Endothelial cell of umbilical vein (primary cell): Measurements from ENCODE around the gene EIF2AK2. TPM values are rescaled to one million over a fixed set of nuclear protein-coding genes. Genes with fewer than 3 reads are reported as not detected.

Experiments
- BruUV-seq: library from RNA; stranded (reverse); fragments of 400-500 nt; replicated peaks from 2 replicates; lab custom pipeline; 2021; lab: Mats Ljungman, UMichigan
- CTCF ChIA-PET: fragments of 300-600, 350-600 bp; sonication (Branson Sonifier 250); formaldehyde crosslinking; loops from one replicate; lab custom pipeline; 2021; ENCODE audit warnings: antibody characterized with exemption, inconsistent platforms; lab: Charles Lee
- POLR2A ChIA-PET: fragments of 300-600, 350-600 bp; sonication (Branson Sonifier 250); formaldehyde crosslinking; loops from one replicate; lab custom pipeline; 2021; ENCODE audit warnings: antibody characterized with exemption, inconsistent platforms; lab: Charles Lee
- DNase-seq: peaks from one replicate; pipeline ENCODE4 v3.0.0-alpha.2; 2011; ENCODE audit warnings: low read depth, low spot score
- FAIRE-seq: peaks from 2 replicates; lab custom pipeline; 2011; peaks lifted over from hg19 to GRCh38; lab: Jason Lieb, UNC
- H2AFZ ChIP-seq: 2 replicates; pipeline ENCODE4 v1.6.0; 2012; ENCODE audit warnings: low read depth, low read length, control low read depth, inconsistent platforms
- H3K27ac ChIP-seq: 2 replicates; pipeline ENCODE4 v1.5.1; 2011; ENCODE audit warnings: low read depth, mild to moderate bottlenecking, control low read depth, low read length, moderate library complexity; ENCODE audit not compliant: insufficient read depth
- H3K27me3 ChIP-seq, 2 experiments: 2 replicates each; pipeline versions ENCODE4 v1.6.0 to v1.6.1; 2011; ENCODE audit warnings: low read length in 2 of 2, mixed read lengths in 1 of 2; ENCODE audit not compliant: control insufficient read depth in 2 of 2, insufficient read depth in 2 of 2
- H3K36me3 ChIP-seq, 2 experiments: 2 replicates in 1 of 2; 3 replicates in 1 of 2; pipeline ENCODE4 v1.5.1; 2011; ENCODE audit warnings: low read length in 2 of 2, mild to moderate bottlenecking in 1 of 2, moderate library complexity in 1 of 2; ENCODE audit not compliant: control insufficient read depth in 2 of 2, insufficient read depth in 2 of 2; ENCODE audit errors: extremely low read depth in 1 of 2
- H3K4me1 ChIP-seq: 3 replicates; pipeline ENCODE4 v1.5.1; 2011; ENCODE audit warnings: mild to moderate bottlenecking, low read length; ENCODE audit not compliant: control insufficient read depth, insufficient read depth; ENCODE audit errors: extremely low read depth
- H3K4me2 ChIP-seq: 2 replicates; pipeline ENCODE4 v1.6.1; 2011; ENCODE audit warnings: low read length, control low read depth, mixed read lengths; ENCODE audit not compliant: insufficient read depth
- H3K4me3 ChIP-seq, 3 experiments: fragments of 200-600 bp in 1 of 3; sonication (generic), shearing (Covaris generic) in 1 of 3; replicated peaks in 1 of 3; 2 replicates each; pipeline ENCODE4 v1.5.1; 2011 to 2016; ENCODE audit warnings: control low read depth in 3 of 3, low read length in 3 of 3, mild to moderate bottlenecking in 2 of 3, inconsistent platforms in 1 of 3, low read depth in 1 of 3, moderate library complexity in 1 of 3; ENCODE audit not compliant: insufficient read depth in 1 of 3
- H3K79me2 ChIP-seq: 2 replicates; pipeline ENCODE4 v1.6.0; 2012; ENCODE audit warnings: low read length, inconsistent platforms; ENCODE audit not compliant: control insufficient read depth, insufficient read depth
- H3K9ac ChIP-seq: replicated peaks from 2 replicates; pipeline ENCODE3; 2011; ENCODE audit warnings: low read length, control low read depth; ENCODE audit not compliant: insufficient read depth; ENCODE audit errors: extremely low read depth
- H3K9me1 ChIP-seq: replicated peaks from 3 replicates; pipeline ENCODE4 v1.6.0; 2011; ENCODE audit warnings: mild to moderate bottlenecking, low read length; ENCODE audit not compliant: control insufficient read depth, insufficient read depth; ENCODE audit errors: extremely low read depth
- H3K9me3 ChIP-seq: replicated peaks from 2 replicates; pipeline ENCODE4 v1.5.1; 2012; ENCODE audit warnings: low read length, inconsistent platforms; ENCODE audit not compliant: control insufficient read depth, insufficient read depth
- H4K20me1 ChIP-seq: replicated peaks from 2 replicates; pipeline ENCODE3; 2011; ENCODE audit warnings: mild to moderate bottlenecking, low read length; ENCODE audit not compliant: control insufficient read depth, insufficient read depth; ENCODE audit errors: extremely low read depth
- EZH2 ChIP-seq: IDR thresholded peaks from 2 replicates; pipeline ENCODE4 v1.6.1; 2012; ENCODE audit warnings: borderline replicate concordance, low read depth, mild to moderate bottlenecking, moderate library complexity, low read length, inconsistent platforms; ENCODE audit not compliant: severe bottlenecking
- FOS ChIP-seq: IDR thresholded peaks from 2 replicates; pipeline ENCODE4 v1.6.1; 2011; ENCODE audit warnings: mild to moderate bottlenecking, low read length, moderate library complexity, borderline replicate concordance; ENCODE audit not compliant: insufficient read depth
- GATA2 ChIP-seq: IDR thresholded peaks from 2 replicates; pipeline ENCODE4 v1.7.0; 2011; ENCODE audit warnings: low read depth, mild to moderate bottlenecking, moderate library complexity, mixed read lengths, low read length; ENCODE audit not compliant: insufficient read length, insufficient read depth
- JUN ChIP-seq: IDR thresholded peaks from 2 replicates; pipeline ENCODE4 v1.6.1; 2011; ENCODE audit warnings: borderline replicate concordance, low read depth; ENCODE audit not compliant: insufficient read length, insufficient read depth
- MYC ChIP-seq: IDR thresholded peaks from one replicate; pipeline ENCODE4 v1.6.1; 2011; ENCODE audit warnings: mild to moderate bottlenecking, low read depth, low read length
- POLR2A ChIP-seq: IDR thresholded peaks from 2 replicates; pipeline ENCODE4 v1.6.1; 2012; ENCODE audit warnings: low read depth, mild to moderate bottlenecking, control low read depth, low read length
- POLR2AphosphoS5 ChIP-seq: IDR thresholded peaks from 2 replicates; pipeline ENCODE4 v1.6.1; 2012; ENCODE audit warnings: low read depth, mild to moderate bottlenecking, control low read depth, low read length, moderate library complexity; ENCODE audit not compliant: insufficient read depth
- dilution Hi-C: fragments of 300-500 bp; cut with MboI; formaldehyde crosslinking; loops from one replicate; pipeline ENCODE4 v1.15.0; 2019; ENCODE audit warnings: low sequenced_read_pairs; ENCODE audit not compliant: extremely low pct_ligation_motif_present
- intact Hi-C: fragments of 100-400 bp; cut with micrococcal nuclease; formaldehyde crosslinking; loops from one replicate; pipeline ENCODE4 v1.10.0; 2022
- polyA plus RNA-seq, 4 experiments: library from polyadenylated mRNA; depleted of rRNA in 3 of 4; stranded (reverse) in 3 of 4; unstranded in 1 of 4; fragments of >200 nt; gene quantifications; 2 replicates each; pipeline versions ENCODE4 v1.2.1 to v1.2.3, GENCODE V29; 2011 to 2012; ENCODE audit warnings: missing spikeins in 1 of 4
- total RNA-seq: library from RNA; stranded (reverse); gene quantifications from 2 replicates; pipeline ENCODE4 v1.2.3, GENCODE V29; 2021
- TF ChIP-seq, protein P1 (sequence below): IDR thresholded peaks from 2 replicates; pipeline ENCODE4 v1.6.1; 2011; ENCODE audit not compliant: insufficient read depth, insufficient read length
- TF ChIP-seq, protein P2 (sequence below), 2 donors: IDR thresholded peaks; 1 replicate in 1 of 2; 2 replicates in 1 of 2; pipeline ENCODE4 v1.5.1; 2011; ENCODE audit warnings: low read length in 2 of 2, mild to moderate bottlenecking in 2 of 2, moderate library complexity in 2 of 2, control low read depth in 1 of 2, inconsistent platforms in 1 of 2, low read depth in 1 of 2; ENCODE audit not compliant: insufficient read depth in 1 of 2; ENCODE audit errors: extremely low read depth in 1 of 2

The EIF2AK2 gene
- total and polyA plus RNA-seq, 2 donors (not counting 3 experiments of a cell fraction or from before 2014, with no cell fraction given), result 8.0 to 41.1 TPM

DNA sequence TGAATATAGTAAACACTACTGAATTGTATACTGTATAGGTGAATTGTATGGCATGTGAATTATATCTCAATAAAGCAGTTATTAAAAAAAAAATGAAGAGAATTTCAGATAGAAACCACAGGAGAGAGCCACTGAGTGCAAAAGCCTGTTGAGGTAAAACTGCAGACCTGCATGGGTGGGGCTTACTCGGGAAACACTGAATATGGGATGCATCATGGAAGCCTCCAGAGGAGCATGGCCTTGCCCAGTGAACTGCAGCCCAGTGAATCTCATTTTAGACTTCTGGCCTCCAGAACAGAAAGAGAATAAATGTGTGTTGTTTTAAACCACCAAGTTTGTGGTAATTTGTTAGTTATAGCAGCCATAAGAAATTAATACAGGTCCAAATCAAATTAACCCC lies 56.7 kb downstream of the EIF2AK2 start:
- H3K9me1 ChIP-seq, result no peaks in the 10 kb centered on the region
- no peak overlapping the region for H3K27ac ChIP-seq
- H3K36me3 ChIP-seq, result peaks cover 2 to 3% of the 10 kb centered on the region in 2 experiments
- no peaks in the 10 kb centered on the region for H3K27me3 ChIP-seq
- CTCF ChIA-PET, result no interaction called here
- no peaks in the 10 kb centered on the region for H3K9me3 ChIP-seq
- peaks cover 15% of the 10 kb centered on the region for H3K4me1 ChIP-seq
- intact Hi-C loops (no loop called here), dilution Hi-C loops (no loop called here)
- H4K20me1 ChIP-seq, result no peaks in the 10 kb centered on the region
- no peak for DNase-seq
- H3K9ac ChIP-seq, result no peak overlapping the region
- H2AFZ ChIP-seq, result no peak overlapping the region
- H3K4me2 ChIP-seq, result no peak overlapping the region
- BruUV-seq, result no TSS peak
- TF ChIP-seq FOS, result no peak
- no peak overlapping the region for H3K4me3 ChIP-seq
- no peak for FAIRE-seq
- POLR2A ChIA-PET, result no interaction called here
- no peaks in the 10 kb centered on the region for H3K79me2 ChIP-seq

DNA sequence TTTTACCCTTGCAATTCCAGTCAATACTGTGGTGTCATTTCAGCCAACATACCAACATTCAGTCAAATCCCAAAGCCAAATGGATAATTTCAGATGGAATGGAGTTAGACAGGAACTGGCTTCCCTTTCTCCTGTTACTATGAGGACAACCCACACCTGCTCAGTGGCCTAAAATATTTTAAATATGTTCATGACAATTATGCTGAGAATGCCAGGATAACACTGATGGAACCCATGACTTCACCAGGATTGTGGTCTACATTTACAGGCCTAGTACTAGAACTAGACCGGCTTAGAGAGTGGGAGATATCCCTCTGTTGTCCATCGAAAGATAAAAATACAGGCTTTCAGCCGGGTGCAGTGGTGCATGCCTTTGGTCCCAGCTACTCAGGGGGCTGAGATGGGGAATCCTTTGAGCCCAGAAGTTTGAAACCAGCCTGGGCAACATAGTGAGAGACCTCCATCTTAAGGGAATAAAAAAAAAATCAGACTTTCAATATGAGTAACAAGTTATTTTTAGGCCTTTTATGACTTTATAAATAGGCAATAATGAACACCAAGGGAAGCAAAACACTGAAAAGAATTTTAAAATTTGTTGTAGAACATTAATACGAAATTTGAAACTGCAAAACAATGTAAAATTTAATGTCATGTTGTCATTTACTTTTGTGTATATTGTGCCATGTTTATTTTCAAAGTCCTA lies 58.2 kb downstream of the EIF2AK2 start:
- Histone ChIP-seq H3K9ac (no peak overlapping the region), H3K79me2 (no peaks in the 10 kb centered on the region), H3K4me2 (no peak overlapping the region), H3K27ac (no peak overlapping the region), H3K4me1 (peaks cover 4% of the 10 kb centered on the region), H3K27me3 (no peaks in the 10 kb centered on the region), H2AFZ (no peak overlapping the region), H3K36me3 (peaks cover 6% of the 10 kb centered on the region in 2 experiments), H3K4me3 (no peak overlapping the region), H3K9me3 (no peaks in the 10 kb centered on the region), H4K20me1 (no peaks in the 10 kb centered on the region), H3K9me1 (no peaks in the 10 kb centered on the region)
- CTCF ChIA-PET, result interaction anchor here (1.6 kb wide), 1 partner anchor 17 kb away, joined by 4 read pairs; no protein-coding TSS in a partner anchor
- TF ChIP-seq, protein P1, sequence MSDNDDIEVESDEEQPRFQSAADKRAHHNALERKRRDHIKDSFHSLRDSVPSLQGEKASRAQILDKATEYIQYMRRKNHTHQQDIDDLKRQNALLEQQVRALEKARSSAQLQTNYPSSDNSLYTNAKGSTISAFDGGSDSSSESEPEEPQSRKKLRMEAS, result no peak
- TF ChIP-seq MYC, result no peak
- TF ChIP-seq GATA2, result no peak
- no peak for TF ChIP-seq FOS
- no peak for TF ChIP-seq JUN
- TF ChIP-seq, protein P2, sequence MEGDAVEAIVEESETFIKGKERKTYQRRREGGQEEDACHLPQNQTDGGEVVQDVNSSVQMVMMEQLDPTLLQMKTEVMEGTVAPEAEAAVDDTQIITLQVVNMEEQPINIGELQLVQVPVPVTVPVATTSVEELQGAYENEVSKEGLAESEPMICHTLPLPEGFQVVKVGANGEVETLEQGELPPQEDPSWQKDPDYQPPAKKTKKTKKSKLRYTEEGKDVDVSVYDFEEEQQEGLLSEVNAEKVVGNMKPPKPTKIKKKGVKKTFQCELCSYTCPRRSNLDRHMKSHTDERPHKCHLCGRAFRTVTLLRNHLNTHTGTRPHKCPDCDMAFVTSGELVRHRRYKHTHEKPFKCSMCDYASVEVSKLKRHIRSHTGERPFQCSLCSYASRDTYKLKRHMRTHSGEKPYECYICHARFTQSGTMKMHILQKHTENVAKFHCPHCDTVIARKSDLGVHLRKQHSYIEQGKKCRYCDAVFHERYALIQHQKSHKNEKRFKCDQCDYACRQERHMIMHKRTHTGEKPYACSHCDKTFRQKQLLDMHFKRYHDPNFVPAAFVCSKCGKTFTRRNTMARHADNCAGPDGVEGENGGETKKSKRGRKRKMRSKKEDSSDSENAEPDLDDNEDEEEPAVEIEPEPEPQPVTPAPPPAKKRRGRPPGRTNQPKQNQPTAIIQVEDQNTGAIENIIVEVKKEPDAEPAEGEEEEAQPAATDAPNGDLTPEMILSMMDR (IDR thresholded peaks at IDR 0.05; ENCODE audit: extremely low read depth in 1 of 2, insufficient read depth in 1 of 2, low read depth in 1 of 2, low read length in 2 of 2), result no peak
- TF ChIP-seq EZH2, result no peak
- no peak for TF ChIP-seq POLR2AphosphoS5
- no peak for TF ChIP-seq POLR2A
- no peak for DNase-seq
- dilution Hi-C loops, result no loop called here
- intact Hi-C loops, result no loop called here
- POLR2A ChIA-PET, result no interaction called here
- no TSS peak for BruUV-seq
- peak; percentile 8 for FAIRE-seq
